Mesenchymal stem cell (in vitro differentiated cells and primary cell): ENCODE measurements around the gene MCTP2.

Experiments
- DNase-seq: peaks from one replicate; pipeline ENCODE4 v3.0.0-alpha.2; 2013
- H2AFZ ChIP-seq: one replicate; pipeline ENCODE4 v1.6.1; 2013; ENCODE audit warnings: low read depth, mild to moderate bottlenecking, control low read depth, inconsistent platforms, low read length, moderate library complexity
- H2AK5ac ChIP-seq: 2 replicates; pipeline ENCODE4 v1.6.1; 2013; ENCODE audit warnings: low read length, moderate library complexity, mild to moderate bottlenecking, inconsistent platforms; ENCODE audit not compliant: severe bottlenecking
- H2BK120ac ChIP-seq: one replicate; pipeline ENCODE4 v1.6.1; 2013; ENCODE audit warnings: low read depth, mild to moderate bottlenecking, inconsistent platforms, low read length, moderate library complexity
- H2BK12ac ChIP-seq, 2 experiments: one replicate each; pipeline ENCODE4 v1.6.1; 2013; ENCODE audit warnings: inconsistent platforms in 2 of 2, low read length in 2 of 2, mild to moderate bottlenecking in 2 of 2, moderate library complexity in 2 of 2, control low read depth in 1 of 2
- H2BK15ac ChIP-seq: one replicate; pipeline ENCODE4 v1.6.1; 2013; ENCODE audit warnings: mild to moderate bottlenecking, low read depth, inconsistent platforms; ENCODE audit not compliant: poor library complexity, severe bottlenecking
- H2BK5ac ChIP-seq: 2 replicates; pipeline ENCODE4 v1.6.1; 2013; ENCODE audit warnings: low read depth, mild to moderate bottlenecking, low read length, control low read depth, inconsistent platforms; ENCODE audit not compliant: poor library complexity, severe bottlenecking
- H3K14ac ChIP-seq, 2 experiments: one replicate each; pipeline ENCODE4 v1.6.1; 2013; ENCODE audit warnings: inconsistent platforms in 2 of 2, low read length in 2 of 2, control low read depth in 1 of 2, mild to moderate bottlenecking in 1 of 2, moderate library complexity in 1 of 2
- H3K18ac ChIP-seq, 2 experiments: one replicate each; pipeline ENCODE4 v1.6.1; 2013; ENCODE audit warnings: inconsistent platforms in 2 of 2, low read length in 2 of 2, control low read depth in 1 of 2, low read depth in 1 of 2, mild to moderate bottlenecking in 1 of 2
- H3K23ac ChIP-seq, 2 experiments: one replicate each; pipeline ENCODE4 v1.6.1; 2013; ENCODE audit warnings: inconsistent platforms in 2 of 2, low read length in 2 of 2, mild to moderate bottlenecking in 2 of 2, moderate library complexity in 2 of 2, control low read depth in 1 of 2
- H3K27ac ChIP-seq: 2 replicates; pipeline ENCODE4 v1.5.1; 2013; ENCODE audit warnings: mild to moderate bottlenecking, moderate library complexity, low read length, control low read depth, inconsistent platforms; ENCODE audit not compliant: poor library complexity, severe bottlenecking
- H3K27me3 ChIP-seq, 2 experiments: 2 replicates each; pipeline versions ENCODE4 v1.6.1 to v1.7.0; 2013; ENCODE audit warnings: low read length in 2 of 2, mild to moderate bottlenecking in 2 of 2, moderate library complexity in 2 of 2, control low read depth in 1 of 2, inconsistent platforms in 1 of 2; ENCODE audit not compliant: control insufficient read depth in 1 of 2, insufficient read depth in 1 of 2
- H3K36me3 ChIP-seq, 2 experiments: 2 replicates each; pipeline versions ENCODE4 v1.6.1 to v1.7.0; 2013; ENCODE audit warnings: low read length in 2 of 2, control low read depth in 1 of 2, inconsistent platforms in 1 of 2, low read depth in 1 of 2, mild to moderate bottlenecking in 1 of 2; ENCODE audit not compliant: insufficient read depth in 2 of 2, control insufficient read depth in 1 of 2
- H3K4ac ChIP-seq, 2 experiments: one replicate each; pipeline ENCODE4 v1.6.1; 2013; ENCODE audit warnings: inconsistent platforms in 2 of 2, low read length in 2 of 2, mild to moderate bottlenecking in 2 of 2, moderate library complexity in 2 of 2, control low read depth in 1 of 2, low read depth in 1 of 2
- H3K4me1 ChIP-seq: 2 replicates; pipeline ENCODE4 v1.6.1; 2013; ENCODE audit warnings: low read depth, low read length, control low read depth; ENCODE audit not compliant: control insufficient read depth, insufficient read depth
- H3K4me2 ChIP-seq: 2 replicates; pipeline ENCODE4 v1.6.1; 2013; ENCODE audit warnings: low read length, mild to moderate bottlenecking, inconsistent platforms; ENCODE audit not compliant: poor library complexity, severe bottlenecking
- H3K4me3 ChIP-seq, 2 experiments: 2 replicates each; pipeline versions ENCODE4 v1.5.1 to v1.7.0; 2013; ENCODE audit warnings: low read length in 2 of 2, mild to moderate bottlenecking in 2 of 2, control low read depth in 1 of 2, low read depth in 1 of 2; ENCODE audit not compliant: insufficient read depth in 1 of 2
- H3K79me1 ChIP-seq: replicated peaks from 2 replicates; pipeline ENCODE4 v1.6.1; 2013; ENCODE audit warnings: mild to moderate bottlenecking, control low read depth, low read length, inconsistent platforms; ENCODE audit not compliant: poor library complexity, severe bottlenecking
- H3K9ac ChIP-seq: 2 replicates; pipeline ENCODE4 v1.7.0; 2013; ENCODE audit warnings: mild to moderate bottlenecking, low read length, moderate library complexity
- H3K9me3 ChIP-seq: 2 replicates; pipeline ENCODE4 v1.7.0; 2013; ENCODE audit warnings: mild to moderate bottlenecking, low read length; ENCODE audit not compliant: control insufficient read depth
- H4K8ac ChIP-seq: one replicate; pipeline ENCODE4 v1.6.1; 2013; ENCODE audit warnings: inconsistent platforms, mild to moderate bottlenecking, low read length, moderate library complexity
- H4K91ac ChIP-seq: one replicate; pipeline ENCODE4 v1.6.1; 2013; ENCODE audit warnings: mild to moderate bottlenecking, low read length, inconsistent platforms
- WGBS: methylation state at CpG from one replicate; pipeline ENCODE4 v1.1.7; 2013; ENCODE audit warnings: mixed read lengths; 5-methylcytosine and 5-hydroxymethylcytosine counted together

Gene MCTP2

GRCh38 chr15:94298364-94298763, 67.0 kb downstream of the MCTP2 start:
- Histone ChIP-seq H3K18ac (peak overlapping the region in 1 of 2 experiments; percentile 48), H2BK12ac (peak overlapping the region in 1 of 2 experiments; percentile 42), H4K8ac (no peak overlapping the region), H3K27me3 (no peaks in the 10 kb centered on the region), H3K36me3 (peaks cover 4% of the 10 kb centered on the region in 2 experiments), H3K9me3 (no peaks in the 10 kb centered on the region), H2BK120ac (no peak overlapping the region), H3K4me3 (no peak overlapping the region), H2AK5ac (no peak overlapping the region), H3K9ac (no peak overlapping the region), H2BK15ac (no peak overlapping the region), H3K27ac (no peak overlapping the region), H3K4ac (no peak overlapping the region), H4K91ac (peak overlapping the region; percentile 34), H3K4me2 (no peak overlapping the region), H2AFZ (no peak overlapping the region), H3K4me1 (peaks cover 4% of the 10 kb centered on the region), H3K23ac (no peak overlapping the region), H2BK5ac (no peak overlapping the region), H3K14ac (no peak overlapping the region), H3K79me1 (peaks cover 14% of the 10 kb centered on the region)
- peak; percentile 65 for DNase-seq
- 96% methylated on average over 9 of the region's 9 CpGs for WGBS

GRCh38 chr15:94300612-94301011, 69.3 kb downstream of the MCTP2 start:
- Histone ChIP-seq H3K27ac (no peak overlapping the region), H3K4me3 (no peak overlapping the region), H3K79me1 (peaks cover 12% of the 10 kb centered on the region), H2BK15ac (no peak overlapping the region), H3K27me3 (no peaks in the 10 kb centered on the region), H3K9ac (no peak overlapping the region), H2BK12ac (no peak overlapping the region), H3K9me3 (no peaks in the 10 kb centered on the region), H2BK5ac (no peak overlapping the region), H4K8ac (no peak overlapping the region), H3K23ac (no peak overlapping the region), H3K36me3 (peaks cover 4 to 12% of the 10 kb centered on the region in 2 experiments), H3K4me1 (peaks cover 3% of the 10 kb centered on the region), H4K91ac (no peak overlapping the region), H2AFZ (no peak overlapping the region), H3K14ac (peak overlapping the region in 1 of 2 experiments; percentile 5), H3K18ac (no peak overlapping the region), H3K4me2 (no peak overlapping the region), H3K4ac (no peak overlapping the region), H2BK120ac (no peak overlapping the region), H2AK5ac (no peak overlapping the region)
- DNase-seq = no peak

DNA sequence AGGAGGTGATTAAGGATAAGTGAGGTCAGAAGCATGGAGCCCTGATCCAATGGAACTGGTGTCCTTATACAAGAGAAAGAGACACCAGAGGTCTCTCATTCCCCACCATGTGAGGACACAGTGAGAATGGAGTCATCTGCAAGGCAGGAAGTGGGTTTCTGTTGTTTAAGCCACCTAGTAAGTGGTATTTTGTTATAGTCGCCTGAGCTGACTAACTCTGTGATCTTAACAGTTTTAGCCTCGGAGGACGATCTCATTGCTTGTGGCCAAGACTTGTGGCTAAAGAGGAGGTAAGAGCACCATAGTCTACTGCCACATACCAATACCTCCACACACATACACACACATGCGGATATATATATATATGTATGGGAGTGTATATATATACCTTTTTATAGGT, 73.8 kb downstream of the MCTP2 start:
- H2BK5ac ChIP-seq = no peak overlapping the region
- H3K79me1 ChIP-seq = peaks cover 7% of the 10 kb centered on the region
- no peak overlapping the region for H3K18ac ChIP-seq
- H3K23ac ChIP-seq = no peak overlapping the region
- no peak overlapping the region for H2AFZ ChIP-seq
- H3K4ac ChIP-seq = no peak overlapping the region
- H3K36me3 ChIP-seq = peaks cover 0 to 7% of the 10 kb centered on the region in 2 experiments
- H3K4me3 ChIP-seq = no peak overlapping the region
- H3K27me3 ChIP-seq = no peaks in the 10 kb centered on the region
- H3K9ac ChIP-seq = no peak overlapping the region
- WGBS = no CpG with 5 or more reads among the region's 4 CpGs
- H2BK120ac ChIP-seq = no peak overlapping the region
- no peak overlapping the region for H4K91ac ChIP-seq
- no peak overlapping the region for H2BK15ac ChIP-seq
- H3K9me3 ChIP-seq = no peaks in the 10 kb centered on the region
- DNase-seq = no peak
- peaks cover 2% of the 10 kb centered on the region for H3K4me1 ChIP-seq
- H2BK12ac ChIP-seq = no peak overlapping the region
- no peak overlapping the region for H2AK5ac ChIP-seq
- H4K8ac ChIP-seq = no peak overlapping the region
- no peak overlapping the region for H3K27ac ChIP-seq
- no peak overlapping the region for H3K4me2 ChIP-seq
- H3K14ac ChIP-seq = no peak overlapping the region

GRCh38 chr15:94306700-94307650, 75.6 kb downstream of the MCTP2 start:
- H2BK5ac ChIP-seq = no peak overlapping the region
- H3K14ac ChIP-seq = no peak overlapping the region
- peaks cover 4% of the 10 kb centered on the region for H3K79me1 ChIP-seq
- H4K91ac ChIP-seq = no peak overlapping the region
- no peak overlapping the region for H3K4me2 ChIP-seq
- H2AK5ac ChIP-seq = no peak overlapping the region
- DNase-seq = peak; percentile 50
- no peak overlapping the region for H2BK15ac ChIP-seq
- H2AFZ ChIP-seq = no peak overlapping the region
- no peak overlapping the region for H2BK12ac ChIP-seq
- no peak overlapping the region for H3K4me3 ChIP-seq
- H2BK120ac ChIP-seq = no peak overlapping the region
- peak overlapping the region in 1 of 2 experiments; percentile 13 for H3K18ac ChIP-seq
- no peak overlapping the region for H3K9ac ChIP-seq
- no peak overlapping the region for H3K4ac ChIP-seq
- H3K27me3 ChIP-seq = no peaks in the 10 kb centered on the region
- peak overlapping the region; percentile 5 for H3K27ac ChIP-seq
- peaks cover 0 to 7% of the 10 kb centered on the region in 2 experiments for H3K36me3 ChIP-seq
- no peaks in the 10 kb centered on the region for H3K9me3 ChIP-seq
- H4K8ac ChIP-seq = no peak overlapping the region
- WGBS = 80% methylated on average over 13 of the region's 13 CpGs
- H3K4me1 ChIP-seq = peaks cover 2% of the 10 kb centered on the region
- no peak overlapping the region for H3K23ac ChIP-seq
